ENCODE results near the gene KRTAP12-1. TPM values are rescaled to one million over a fixed set of nuclear protein-coding genes. Genes with fewer than 3 reads are reported as not detected.
"Not testable (repeated sequence)": the region's sequence is repeated elsewhere in the genome, so short reads cannot be mapped to it uniquely, and the experiment has no call there.

KRTAP12-1 gene
- total RNA-seq, 2 donors from 2014 or later: not detected

DNA sequence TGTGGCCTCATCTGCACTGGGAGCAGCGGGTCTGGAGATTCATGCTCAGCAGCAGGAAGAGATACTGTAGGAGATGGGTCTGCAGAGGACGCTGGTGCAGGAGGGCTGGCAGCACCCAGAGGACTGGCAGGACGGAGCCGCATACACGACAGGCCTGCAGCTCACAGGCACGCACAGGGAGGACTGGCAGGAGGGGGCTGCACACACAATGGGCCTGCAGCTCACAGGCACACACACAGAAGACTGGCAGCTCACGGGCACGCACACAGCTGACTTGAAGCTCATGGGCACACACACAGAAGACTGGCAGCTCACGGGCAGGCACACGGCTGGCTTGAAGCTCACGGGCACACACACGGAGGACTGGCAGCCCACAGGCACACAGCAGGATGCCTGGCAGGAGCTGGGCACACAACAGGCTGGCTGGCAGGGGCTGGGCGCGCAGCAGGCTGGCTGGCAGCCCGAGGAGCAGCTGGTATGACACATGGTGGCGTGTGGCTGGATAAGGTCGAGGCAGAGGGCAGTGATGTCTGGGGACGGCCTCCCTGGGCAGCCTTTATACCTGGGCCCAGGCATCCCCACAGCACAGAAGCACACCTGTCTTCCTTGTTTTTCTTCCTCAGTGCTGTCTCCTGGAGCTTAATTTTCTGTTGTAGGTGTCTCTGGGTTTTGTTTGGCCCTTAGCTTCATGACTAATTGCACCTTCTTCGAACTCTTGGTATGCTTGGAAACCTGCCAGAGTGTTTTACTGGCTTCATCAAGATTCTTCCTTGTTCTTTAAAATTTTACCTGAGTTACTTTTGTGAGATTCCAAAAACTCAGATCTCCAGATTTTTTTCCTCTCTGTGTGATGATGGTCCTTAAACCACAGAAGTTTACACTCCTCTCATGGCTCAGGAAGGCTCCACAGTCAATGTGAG is 15.3 kb downstream of the KRTAP12-1 start, which contains the start of gene KRTAP12-2:
Gene KRTAP12-2 (minus strand): TSS at position 527 of the 920 bp plus-strand sequence. CDS start 41 bp downstream, at position 486.
- Histone ChIP-seq H3K9me3 (peaks cover 0 to 5% of the 10 kb centered on the region in 2 donors), H3K36me3 (no peaks in the 10 kb centered on the region), H3K4me3 (no peak within 1 kb of the TSS), H3K27me3 (no peaks in the 10 kb centered on the region), H3K4me1 (no peaks in the 10 kb centered on the region), H3K27ac (no peak within 1 kb of the TSS)
- TF ChIP-seq, protein P1, sequence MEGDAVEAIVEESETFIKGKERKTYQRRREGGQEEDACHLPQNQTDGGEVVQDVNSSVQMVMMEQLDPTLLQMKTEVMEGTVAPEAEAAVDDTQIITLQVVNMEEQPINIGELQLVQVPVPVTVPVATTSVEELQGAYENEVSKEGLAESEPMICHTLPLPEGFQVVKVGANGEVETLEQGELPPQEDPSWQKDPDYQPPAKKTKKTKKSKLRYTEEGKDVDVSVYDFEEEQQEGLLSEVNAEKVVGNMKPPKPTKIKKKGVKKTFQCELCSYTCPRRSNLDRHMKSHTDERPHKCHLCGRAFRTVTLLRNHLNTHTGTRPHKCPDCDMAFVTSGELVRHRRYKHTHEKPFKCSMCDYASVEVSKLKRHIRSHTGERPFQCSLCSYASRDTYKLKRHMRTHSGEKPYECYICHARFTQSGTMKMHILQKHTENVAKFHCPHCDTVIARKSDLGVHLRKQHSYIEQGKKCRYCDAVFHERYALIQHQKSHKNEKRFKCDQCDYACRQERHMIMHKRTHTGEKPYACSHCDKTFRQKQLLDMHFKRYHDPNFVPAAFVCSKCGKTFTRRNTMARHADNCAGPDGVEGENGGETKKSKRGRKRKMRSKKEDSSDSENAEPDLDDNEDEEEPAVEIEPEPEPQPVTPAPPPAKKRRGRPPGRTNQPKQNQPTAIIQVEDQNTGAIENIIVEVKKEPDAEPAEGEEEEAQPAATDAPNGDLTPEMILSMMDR (IDR thresholded peaks at IDR 0.05): no peak
- DNase-seq (ENCODE audit: low spot score): no peak

DNA sequence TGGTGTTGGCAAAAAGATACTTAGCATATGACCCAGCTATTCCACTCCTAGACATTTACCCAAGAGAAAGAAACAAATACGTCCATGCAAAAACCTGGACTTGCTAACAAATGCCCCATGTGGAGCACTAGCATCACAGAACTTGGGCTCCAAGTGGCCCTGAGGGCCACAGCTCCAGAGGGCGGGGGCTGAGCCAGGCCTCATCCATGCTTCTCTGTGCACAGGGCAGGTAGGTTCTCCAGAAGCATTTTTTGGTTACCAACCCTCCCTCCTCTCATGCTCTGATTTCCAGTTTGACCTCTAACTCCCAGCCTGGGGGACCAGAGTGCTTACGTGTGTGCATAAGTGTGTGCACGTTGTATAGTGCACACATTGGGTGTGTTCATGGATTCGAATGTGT is 17.3 kb downstream of the KRTAP12-1 start:
- H3K27me3 ChIP-seq: no peaks in the 10 kb centered on the region
- H3K4me3 ChIP-seq: no peak overlapping the region
- TF ChIP-seq, protein P1 (IDR thresholded peaks at IDR 0.05): no peak
- DNase-seq (ENCODE audit: low spot score): no peak
- no peaks in the 10 kb centered on the region for H3K4me1 ChIP-seq
- H3K36me3 ChIP-seq: no peaks in the 10 kb centered on the region
- no peak overlapping the region for H3K27ac ChIP-seq
- H3K9me3 ChIP-seq: no peaks in the 10 kb centered on the region

DNA sequence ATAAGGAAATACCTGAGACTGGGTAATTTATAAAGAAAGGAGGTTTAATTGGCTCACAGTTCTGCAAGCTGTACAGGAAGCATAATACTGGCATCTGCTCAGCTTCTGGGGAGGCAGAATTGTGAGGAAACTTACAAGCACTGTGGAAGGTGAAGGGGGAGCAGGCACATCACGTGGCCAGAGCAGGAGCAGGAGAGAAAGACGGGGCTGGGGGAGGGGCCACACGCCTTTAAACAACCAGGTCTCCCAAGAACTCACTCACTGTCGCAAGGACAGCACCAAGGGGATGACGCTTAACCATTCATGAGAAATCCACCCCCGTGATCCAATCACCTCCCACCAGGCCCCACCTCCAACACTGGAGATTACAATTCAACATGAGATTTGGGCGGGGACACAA is 20.4 kb downstream of the KRTAP12-1 start:
- H3K4me3 ChIP-seq; H3K27me3 ChIP-seq; H3K4me1 ChIP-seq; H3K36me3 ChIP-seq; H3K27ac ChIP-seq; DNase-seq (ENCODE audit: low spot score); H3K9me3 ChIP-seq: not testable (repeated sequence)

DNA sequence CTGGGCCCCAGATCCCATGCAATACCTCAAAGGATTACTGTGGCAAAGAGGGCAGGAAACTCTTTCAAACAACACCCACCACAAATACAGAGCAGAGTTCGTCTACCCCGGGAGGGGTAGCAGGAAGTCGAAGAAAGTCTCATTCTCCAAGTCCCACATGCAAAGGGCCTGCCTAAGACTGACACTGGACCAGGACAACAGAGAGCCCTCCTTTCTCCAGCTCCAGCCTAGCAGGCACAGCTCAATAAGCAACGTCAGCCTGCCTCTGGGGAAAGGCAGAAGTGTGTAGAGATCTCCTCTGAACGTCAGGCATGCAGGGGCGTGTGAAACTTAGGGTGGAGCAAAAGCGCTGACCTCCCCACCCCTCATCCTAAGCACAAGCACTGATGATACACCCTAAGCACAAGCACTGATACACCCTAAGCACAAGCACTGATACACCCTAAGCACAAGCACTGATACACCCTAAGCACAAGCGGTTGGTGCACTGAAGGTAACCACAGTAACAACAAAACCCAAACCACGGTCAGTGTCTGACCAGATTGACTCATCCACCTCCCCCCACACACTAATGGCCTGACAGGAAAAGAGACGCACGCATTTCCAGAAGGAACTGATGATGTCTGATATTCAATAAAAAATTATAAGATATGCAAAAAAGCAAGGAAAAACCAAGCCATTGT is 22.9 kb downstream of the KRTAP12-1 start:
- peaks cover 0 to 9% of the 10 kb centered on the region in 2 donors for H3K9me3 ChIP-seq
- H3K27me3 ChIP-seq: no peaks in the 10 kb centered on the region
- no peaks in the 10 kb centered on the region for H3K4me1 ChIP-seq
- TF ChIP-seq, protein P1 (IDR thresholded peaks at IDR 0.05): no peak
- no peak overlapping the region for H3K27ac ChIP-seq
- no peak overlapping the region for H3K4me3 ChIP-seq
- H3K36me3 ChIP-seq: no peaks in the 10 kb centered on the region
- DNase-seq (ENCODE audit: low spot score): no peak

DNA sequence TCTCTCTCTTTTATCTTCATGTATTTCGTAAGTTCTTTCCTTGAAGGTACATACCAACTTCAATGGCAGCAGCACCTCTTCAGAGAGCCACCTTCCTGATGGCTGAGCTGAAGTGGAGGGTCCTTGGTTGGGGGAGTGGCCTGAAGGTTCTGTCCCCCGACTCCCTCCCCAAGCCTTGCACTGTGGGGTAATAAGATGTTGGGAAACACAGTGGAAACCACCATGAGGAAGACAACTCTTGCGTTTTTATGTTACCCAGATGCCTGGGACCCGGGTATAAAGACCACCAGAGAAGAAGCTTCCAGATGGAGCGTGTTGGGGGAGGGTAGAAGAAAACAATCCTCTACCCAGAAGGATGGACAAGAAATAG is 23.4 kb downstream of the KRTAP12-1 start:
- Histone ChIP-seq H3K36me3 (no peaks in the 10 kb centered on the region), H3K27me3 (no peaks in the 10 kb centered on the region), H3K4me3 (no peak overlapping the region), H3K27ac (no peak overlapping the region), H3K4me1 (no peaks in the 10 kb centered on the region), H3K9me3 (peaks cover 0 to 9% of the 10 kb centered on the region in 2 donors)
- TF ChIP-seq, protein P1 (IDR thresholded peaks at IDR 0.05): no peak
- no peak for DNase-seq (ENCODE audit: low spot score)
